T follicular helper cell (primary cell): ENCODE results near the gene ERGIC2.

ENCODE experiments used
- DNase-seq: peaks from one replicate; pipeline ENCODE4 v3.0.0-alpha.2; 2020; ENCODE audit warnings: low read depth

Gene ERGIC2

DNA sequence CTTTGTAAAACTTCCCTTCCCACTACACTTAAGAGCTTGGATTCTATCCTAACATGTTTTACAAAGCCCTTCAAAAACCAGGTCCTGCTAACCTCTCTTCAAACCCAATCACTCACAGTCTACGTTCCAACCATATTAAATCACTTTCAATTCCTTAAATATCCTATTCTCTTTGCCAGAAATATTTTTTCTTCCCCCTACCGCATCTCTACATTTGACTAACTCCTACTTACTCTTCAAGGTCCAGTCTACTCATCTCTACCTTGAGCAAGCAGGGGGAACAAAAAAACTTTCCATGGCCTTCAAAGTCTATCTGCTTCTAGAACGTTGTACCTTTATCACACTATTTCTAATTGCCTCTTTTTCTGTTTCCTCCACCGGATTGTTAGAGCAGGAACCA is 6.1 kb downstream of the ERGIC2 start:
- no peak for DNase-seq

DNA sequence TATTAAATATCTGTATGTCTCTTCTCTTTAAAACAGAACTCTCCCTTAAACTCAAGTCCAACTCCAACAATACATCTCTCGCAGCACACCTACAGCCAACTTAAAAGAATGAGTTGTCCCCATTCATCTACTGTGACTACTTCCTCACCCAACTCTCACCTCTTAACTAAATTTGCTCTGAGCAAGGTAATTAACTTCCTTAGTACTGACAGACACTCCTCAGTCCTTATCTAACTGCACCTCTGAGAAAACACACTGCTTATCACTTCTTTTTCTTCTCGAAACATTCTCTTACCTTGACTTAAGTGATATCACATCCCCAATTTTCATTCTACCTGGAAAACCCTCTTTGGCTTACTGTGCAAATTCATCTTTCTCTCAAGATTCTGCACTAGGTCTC is 7.0 kb downstream of the ERGIC2 start:
- DNase-seq: no peak

DNA sequence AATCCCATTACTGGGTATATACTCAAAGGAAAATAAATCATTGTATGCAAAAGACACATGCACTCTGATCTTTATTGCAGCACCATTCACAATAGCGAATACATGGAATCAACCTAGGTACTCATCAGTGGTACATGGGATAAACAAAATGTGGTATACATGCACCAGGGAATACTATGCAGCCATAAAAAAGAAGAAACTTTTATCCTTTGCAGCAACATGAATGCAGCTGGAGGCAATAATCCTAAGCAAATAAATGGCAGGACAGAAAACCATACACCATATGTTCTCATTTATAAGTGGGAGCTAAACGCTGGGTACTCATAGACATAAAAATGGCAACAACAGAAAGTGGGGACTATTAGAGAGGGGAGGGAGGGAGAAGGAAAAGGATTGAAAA is 15.9 kb downstream of the ERGIC2 start:
- DNase-seq: no peak

DNA sequence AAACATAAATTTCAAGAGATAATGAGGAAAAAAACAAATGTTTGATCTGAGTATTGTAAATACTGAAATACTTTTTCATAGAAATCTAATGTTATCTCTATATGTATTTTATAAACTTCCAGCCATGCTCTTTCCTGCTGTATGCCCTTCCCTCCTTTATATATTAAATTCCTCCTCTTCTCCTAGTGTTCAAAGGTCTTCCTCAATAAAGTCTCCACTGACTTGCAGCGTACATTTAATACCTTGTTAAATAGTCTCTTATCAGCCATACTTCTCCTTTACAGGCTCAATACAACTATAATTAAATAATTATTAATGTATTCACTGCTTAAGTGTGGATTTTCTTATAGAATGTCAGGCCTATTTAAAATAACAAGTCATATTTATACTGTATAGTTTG is 26.0 kb downstream of the ERGIC2 start:
- no peak for DNase-seq

DNA sequence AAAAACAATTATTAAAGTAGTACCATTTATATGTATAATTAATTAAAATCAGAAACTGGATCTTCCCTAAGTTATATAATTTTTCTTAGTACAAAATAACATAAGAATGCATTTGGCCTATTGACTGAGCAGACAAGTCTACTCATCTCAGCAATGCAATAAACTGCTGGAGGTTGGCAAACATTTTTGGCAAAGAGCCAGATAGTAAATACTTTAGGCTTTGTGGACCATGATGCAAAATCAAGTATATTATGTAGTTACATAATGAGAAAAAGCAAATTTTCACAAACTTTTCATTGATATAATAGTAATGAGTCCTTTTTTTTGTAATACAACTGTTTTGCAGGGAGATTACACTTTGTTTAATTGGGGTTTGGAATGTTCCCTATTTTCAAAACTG is 30.9 kb downstream of the ERGIC2 start:
- DNase-seq: no peak

DNA sequence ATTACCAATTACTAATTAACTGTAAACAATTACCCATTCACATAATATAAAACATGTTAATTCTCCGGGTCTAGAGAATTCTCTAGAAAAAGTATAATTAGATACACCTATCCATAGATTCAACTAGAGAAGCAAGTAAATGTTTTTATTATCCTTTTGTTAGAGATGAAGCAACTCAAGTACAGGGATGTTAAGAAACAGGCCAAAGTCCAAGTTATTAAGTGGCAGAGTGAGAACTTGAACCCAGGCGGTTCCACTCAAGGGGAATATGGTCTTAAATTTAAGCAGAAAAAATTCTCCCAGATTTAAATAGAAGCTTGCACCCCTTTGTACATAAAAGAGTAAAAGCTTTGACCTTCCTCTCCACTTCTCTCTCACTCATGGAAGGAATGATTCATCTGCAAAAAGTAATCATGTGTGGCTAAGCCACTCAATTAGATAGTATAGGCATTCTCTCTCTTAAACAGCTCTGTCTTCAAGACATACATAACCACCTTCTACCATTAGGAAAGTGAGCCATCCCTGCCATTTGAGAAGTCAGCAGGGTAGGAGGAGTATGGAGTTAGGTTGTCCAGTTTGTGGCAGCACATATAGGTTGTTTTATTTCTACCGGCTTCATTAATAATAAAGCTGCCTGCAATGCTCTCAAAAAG is 34.1 kb downstream of the ERGIC2 start:
- DNase-seq: no peak

DNA sequence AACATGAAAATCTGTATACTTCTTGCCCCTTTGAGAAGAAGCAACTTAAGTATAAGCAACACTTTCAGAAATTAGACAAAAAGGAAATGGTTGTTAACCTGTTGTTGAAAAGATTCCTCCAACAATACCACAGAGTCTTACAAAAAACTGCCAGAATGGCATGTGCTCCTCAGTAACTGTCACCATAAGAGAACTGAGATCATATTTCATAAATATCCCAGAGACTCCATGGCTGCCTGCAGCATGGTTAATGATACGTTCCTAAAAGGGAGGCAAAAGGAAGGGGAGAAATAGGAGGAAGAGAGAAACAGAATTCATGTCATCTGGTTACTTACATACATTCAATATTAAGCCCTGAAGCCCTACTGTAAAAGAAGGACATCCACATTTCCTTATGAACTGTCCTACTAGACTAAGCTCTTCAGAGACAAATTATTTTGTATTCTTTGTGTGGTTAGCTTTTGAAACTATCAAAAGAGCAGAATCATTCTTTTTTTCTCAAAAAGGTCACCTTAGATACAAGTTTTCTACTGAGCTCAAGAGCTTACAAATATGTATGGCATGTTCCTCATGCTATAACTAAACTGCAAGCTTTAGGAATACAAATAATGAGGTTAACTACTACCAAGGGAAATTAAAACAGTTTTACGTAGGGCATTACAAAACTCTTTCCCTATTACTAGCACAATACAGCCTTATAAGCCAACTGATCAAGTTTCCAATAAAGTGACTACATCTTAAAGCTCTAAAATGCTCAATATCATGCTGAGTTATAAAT is 37.8 kb downstream of the ERGIC2 start:
- no peak for DNase-seq

DNA sequence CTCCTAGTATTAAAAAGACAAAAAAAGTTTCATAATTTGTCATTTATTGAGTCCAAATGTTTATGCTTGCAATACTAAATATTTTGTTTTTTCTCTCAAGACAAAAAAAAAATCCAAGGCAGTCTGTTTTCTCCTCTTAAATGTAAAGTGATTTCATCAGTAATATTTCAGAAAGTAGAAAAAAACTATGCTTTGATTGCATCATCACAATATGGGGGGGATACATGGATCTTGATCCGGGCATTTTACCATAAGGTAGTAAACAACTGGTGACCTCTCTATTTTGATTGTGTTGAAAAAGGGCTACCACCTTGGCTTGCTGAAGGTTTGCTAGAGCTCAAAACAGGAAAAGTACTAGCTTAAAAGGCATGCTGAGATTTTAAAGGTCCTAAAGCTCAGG is 43.6 kb downstream of the ERGIC2 start:
- DNase-seq: no peak

DNA sequence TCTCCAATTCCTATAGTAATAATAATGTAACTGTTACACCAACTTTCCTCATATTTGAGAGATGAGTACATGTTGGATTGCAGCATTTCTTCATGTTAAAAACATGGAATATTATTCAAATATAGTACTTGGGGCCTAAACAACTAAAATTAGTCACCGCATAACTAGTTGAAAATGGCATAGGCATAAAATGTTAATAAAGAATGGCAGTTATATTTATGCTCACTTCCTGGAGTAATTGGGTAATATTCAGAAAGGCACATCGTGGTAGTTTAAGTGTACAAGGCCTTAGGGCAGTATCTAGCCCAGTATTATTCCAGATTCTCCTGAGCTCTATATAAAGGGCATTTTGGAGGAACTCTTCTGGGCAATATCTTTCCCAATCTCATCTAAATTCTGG is 46.0 kb downstream of the ERGIC2 start:
- DNase-seq: no peak

DNA sequence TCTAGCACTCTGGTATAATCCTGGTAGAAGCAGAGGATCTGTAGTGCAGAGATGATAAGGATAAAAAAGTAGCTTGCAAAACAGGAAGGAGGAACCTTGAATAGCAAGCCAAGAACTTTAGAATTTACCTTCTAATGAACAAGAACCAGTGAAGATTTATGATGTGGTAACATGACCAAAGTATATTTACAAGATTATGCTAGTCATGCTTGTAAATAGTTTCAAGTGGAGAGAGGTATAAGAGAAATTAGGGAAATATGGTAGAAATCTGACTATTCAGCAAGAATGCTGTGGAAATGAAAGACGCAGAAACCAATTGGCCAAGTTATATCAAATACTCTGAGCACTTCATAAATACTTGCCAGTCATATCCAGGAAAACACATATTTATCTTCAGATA is 47.8 kb downstream of the ERGIC2 start:
- DNase-seq: no peak

DNA sequence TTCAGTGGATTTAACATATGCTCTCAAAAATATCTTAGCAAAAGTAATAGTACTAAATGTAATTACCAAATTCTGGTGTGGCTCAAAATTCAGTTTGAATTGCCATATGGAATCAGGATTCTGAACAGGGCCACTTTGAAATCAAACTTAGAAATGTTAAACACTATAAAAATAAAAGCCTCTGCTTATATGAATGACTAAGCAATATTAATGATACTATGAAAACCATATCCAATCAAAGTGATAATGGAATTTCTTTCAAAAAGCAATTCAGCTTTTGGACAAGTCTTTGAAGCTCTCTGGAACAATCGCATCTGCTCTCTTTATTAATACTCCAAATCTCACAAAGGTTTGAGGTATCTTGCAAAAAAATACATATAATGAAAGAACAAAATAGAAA is 51.6 kb downstream of the ERGIC2 start:
- DNase-seq: no peak

DNA sequence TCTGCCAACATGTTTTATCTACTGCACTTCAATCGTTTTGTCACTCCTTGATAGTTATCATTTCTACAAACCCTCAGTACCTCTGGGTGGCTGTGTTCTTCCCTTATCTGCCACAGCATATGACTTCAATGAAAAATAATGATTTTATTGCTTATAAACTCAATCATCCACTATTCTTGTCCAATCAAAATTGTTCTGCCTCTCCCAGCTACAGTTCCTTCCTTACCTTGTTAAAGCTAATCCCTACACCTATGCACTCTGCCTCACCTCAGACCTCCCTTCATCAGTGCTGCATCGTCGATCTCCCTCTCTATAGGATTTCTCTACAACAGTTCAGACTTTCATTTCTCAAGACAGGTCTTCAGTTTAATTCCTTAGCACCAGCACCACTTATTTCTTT is 58.8 kb downstream of the ERGIC2 start:
- no peak for DNase-seq

DNA sequence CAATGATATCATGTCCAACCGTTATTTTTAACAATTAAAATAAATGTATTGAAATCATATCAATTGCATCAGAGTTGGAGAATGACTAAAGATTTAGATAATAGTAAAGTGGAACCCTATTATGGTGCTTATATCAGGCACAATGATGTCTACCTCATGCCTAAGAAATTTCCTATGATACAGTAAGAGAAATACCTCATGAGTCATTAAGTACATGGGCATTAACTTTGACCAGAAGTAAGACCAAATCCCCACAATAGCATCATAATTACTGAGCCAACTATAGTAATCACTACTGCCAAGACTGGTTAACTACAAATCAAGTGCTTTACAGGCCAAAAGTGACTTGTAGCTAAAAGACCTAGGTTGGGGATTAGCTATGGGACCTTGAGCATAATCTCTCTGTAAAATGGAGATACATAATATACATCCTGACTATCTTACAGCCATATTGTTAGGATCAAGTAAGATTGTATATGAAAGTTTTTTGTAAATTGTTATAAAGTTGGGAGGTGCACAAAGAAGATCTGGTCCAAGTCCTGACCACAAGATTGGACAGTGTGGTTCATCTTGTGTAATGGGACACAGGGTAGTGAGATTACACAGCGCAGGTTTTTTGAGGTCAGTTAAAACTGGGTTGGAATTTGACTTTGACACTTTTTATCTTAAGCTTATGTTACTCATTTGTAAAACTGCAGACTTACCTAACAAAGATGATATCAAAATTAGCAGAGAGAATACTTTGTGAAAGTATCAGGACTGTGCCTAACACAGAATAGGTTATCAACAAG is 60.5 kb downstream of the ERGIC2 start:
- no peak for DNase-seq

DNA sequence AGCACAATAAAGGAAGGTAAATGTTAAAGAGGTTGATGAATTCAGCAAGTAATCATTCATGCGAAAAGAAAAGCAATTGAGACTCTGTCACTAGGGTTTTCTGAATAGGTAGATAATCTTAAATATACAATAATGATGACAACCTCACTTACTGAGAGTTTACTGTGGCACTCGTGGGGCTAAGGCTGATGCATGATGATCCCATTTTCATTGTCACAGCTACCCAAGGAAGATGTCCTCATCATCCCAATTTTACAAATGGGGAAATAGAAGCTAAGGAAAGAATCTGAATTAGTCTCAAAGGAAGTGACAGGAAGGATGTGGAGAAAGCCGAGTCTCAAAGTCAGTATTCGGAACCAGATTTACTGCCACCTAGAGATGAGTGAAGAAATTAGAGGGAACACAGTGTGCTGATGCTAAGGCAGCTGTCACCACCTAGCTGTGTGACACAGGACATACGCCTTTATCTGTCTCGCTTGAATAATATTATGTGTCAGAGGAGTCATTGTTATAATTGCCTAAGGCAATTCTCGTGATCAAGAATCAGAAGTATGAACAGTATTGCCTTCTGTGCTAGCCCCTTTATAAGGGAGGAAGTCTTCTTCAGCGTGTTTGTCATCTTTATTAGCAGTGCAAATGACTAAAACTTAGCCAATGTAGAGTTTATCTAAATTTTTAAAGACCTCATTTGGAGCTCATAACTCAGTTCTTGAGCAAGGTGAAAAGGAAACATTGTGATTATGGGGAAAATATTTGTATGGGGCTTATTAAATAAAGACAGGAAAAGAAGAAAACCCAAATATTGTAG is 63.2 kb downstream of the ERGIC2 start:
- peak; percentile 13 for DNase-seq

DNA sequence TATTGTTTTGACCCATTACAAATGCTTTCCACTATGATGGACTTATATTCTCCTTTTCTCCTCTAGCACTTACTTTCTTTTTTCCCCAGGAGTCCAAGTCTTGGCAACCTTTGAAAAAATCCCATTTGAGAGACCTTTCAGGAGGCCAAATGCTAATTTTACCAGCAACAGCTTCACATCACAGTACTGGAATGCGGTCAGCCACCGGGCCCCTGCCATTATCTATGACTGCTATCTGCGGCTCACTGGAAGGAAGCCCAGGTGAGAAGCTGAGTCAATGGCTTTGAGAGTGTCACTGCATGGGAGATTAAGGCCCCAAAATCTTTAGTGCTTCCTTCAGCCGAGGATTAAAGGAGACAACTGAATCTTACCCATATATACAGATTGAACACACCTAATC is 64.2 kb downstream of the ERGIC2 start:
- no peak for DNase-seq

DNA sequence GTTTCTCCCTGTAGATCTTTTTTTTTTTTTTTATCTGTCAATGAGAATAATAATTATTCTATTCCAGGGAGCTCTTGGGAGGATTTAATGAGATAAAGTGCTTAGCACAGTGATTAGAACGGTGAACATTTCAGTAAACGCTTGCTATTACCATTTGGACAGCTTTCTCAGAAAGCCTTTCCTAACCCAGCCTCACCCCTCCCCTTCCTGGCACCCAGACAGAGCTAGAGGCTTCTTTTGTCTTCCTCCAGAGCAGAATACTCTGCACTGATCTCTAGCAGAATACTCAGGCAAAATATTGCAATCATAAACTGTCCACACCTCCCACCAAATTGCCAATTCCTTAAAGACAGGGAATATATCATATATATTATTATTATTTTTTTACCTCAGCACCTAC is 66.6 kb downstream of the ERGIC2 start:
- no peak for DNase-seq

DNA sequence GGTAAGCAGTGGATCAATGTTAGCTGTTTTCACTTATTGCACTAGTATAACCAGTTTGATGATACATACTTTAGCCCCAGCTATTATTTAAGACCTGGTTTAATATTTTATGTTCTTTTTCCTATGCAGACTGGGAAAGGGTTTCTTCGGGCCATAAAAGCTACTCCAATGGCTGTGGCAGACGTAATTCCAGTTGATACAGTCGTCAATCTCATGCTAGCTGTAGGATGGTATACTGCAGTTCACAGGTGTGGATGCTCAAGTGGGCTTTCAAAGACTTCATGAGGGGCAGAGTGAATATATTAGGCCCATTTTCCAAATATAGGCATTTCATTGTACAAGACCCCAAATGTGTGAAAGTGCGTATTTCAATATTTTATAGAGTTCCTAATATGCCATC is 70.1 kb downstream of the ERGIC2 start:
- no peak for DNase-seq

DNA sequence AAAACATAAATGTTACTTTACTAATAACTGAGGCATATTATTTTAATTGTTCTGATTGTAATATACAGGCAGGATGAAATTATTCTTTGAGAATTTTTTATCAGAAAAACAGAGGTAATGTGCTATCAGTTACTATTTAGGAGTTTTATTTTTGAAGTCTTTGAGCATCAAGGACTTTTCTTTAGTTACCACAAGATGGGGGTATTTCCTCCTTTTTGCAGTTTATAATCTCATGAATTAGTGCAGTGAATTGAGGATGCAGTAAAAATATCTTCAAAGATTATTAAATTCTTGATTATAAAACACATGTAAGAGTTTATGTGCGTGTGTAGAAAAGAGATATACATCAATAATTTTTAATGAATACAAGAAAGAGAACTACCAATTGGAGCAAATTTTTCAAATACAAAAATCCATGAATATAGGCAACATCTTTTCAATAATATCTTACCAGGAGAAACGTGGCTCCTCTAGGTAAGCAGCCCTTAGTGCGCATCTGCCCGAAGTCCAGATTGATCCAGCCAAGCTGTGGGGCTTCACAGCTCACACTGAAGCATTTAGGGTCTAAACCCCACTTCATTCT is 71.6 kb downstream of the ERGIC2 start:
- no peak for DNase-seq

DNA sequence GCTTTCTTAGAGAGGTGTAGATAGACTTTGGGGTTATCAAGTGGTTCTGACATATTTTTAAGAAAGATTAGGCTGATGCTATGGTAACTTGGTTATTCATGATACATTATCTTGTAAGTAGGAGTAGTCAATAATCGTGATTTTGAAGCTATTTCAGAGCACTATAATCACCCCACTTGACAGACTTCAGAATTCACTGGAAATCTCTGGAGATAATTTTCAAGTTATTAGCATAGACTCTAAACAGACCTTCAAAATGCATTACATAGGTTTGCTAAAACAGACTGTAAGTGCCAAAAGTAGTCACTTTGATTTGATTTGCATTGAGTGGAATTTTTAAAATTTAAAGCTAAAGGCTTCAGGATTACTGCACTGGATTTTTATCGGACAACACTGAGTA is 74.3 kb downstream of the ERGIC2 start:
- no peak for DNase-seq

DNA sequence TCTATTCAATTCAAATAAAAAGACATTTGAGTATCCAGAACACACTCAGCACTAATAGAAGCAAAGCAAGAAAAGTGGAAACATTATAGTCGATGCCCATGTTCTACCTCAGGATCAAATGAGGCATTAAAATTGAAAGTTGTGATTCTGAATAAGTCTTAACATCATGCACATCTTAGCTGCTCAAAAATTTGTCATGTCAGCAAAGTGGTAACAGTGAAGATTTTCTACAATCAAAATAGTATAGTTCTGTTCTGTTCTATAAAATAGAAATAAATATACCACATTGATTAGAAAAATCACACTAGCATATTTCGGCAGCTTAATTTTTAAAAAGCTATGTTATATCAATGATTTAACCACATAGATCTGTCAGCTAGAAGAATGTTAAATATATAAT is 74.7 kb downstream of the ERGIC2 start:
- no peak for DNase-seq

DNA sequence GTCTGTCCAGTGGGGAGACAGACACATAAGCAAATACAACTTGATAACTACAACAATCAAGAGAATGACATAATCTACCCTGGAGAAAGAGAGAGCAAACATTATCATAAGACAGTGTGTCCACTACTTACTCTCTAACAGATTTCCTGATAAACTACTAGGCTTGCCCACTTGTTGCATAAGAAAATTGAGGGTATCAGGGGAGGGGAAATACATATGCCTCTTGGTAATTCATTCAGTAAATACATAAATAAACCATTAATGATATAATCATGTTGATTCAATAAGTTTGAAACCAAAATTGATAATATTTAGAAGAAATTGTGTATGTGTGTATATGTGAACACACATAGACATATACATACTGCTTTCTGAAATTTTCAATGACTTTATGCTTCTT is 76.6 kb downstream of the ERGIC2 start:
- no peak for DNase-seq

DNA sequence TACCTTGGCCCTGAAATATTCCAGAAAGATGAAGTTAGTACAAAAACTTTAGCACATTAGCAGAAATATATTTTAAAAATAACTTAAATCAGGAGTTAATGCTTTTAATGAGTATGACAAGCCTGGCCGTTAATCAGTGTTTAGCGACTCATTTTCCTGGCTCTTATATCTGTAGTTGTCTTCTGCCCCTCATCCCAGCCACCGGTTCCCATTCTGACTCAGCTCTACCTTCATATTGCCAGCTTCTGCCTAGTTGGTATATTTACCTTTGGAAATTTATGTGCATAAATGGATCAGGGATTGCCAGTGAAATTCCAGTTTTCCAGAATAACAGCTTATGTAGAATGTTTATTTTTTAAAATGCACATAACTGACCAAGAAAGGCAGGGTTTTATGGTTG is 79.9 kb downstream of the ERGIC2 start:
- DNase-seq: no peak
